K562 (cell line): ENCODE results near the gene SPATA33. TPM values are rescaled to one million over a fixed set of nuclear protein-coding genes. Genes with fewer than 3 reads are reported as not detected.

Source experiments
- JUND ChIP-seq, 2 experiments: IDR thresholded peaks; 2 replicates in 1 of 2; 3 replicates in 1 of 2; pipeline ENCODE4 v1.6.1; 2011; ENCODE audit warnings: borderline replicate concordance in 2 of 2, low read depth in 2 of 2, low read length in 2 of 2, improper control_type of control experiment in 1 of 2, missing biosample characterization in 1 of 2, missing genetic modification characterization in 1 of 2, missing genetic modification reagents in 1 of 2
- POLR2H ChIP-seq: IDR thresholded peaks from 2 replicates; pipeline ENCODE4 v1.6.1; 2016; ENCODE audit warnings: missing genetic modification characterization, low read depth, mild to moderate bottlenecking, control low read depth, missing compliant biosample characterization, moderate library complexity
- SOX6 ChIP-seq: fragments of 450-650 bp; IDR thresholded peaks from 2 replicates; pipeline ENCODE4 v1.6.1; 2014; ENCODE audit warnings: mild to moderate bottlenecking
- ZFP1 ChIP-seq: fragments of 450-650 bp; formaldehyde crosslinking; IDR thresholded peaks from 2 replicates; pipeline ENCODE4 v1.4.0; 2020; ENCODE audit warnings: mild to moderate bottlenecking, mixed read lengths
- ZNF217 ChIP-seq: sonication (generic); formaldehyde crosslinking; IDR thresholded peaks from 2 replicates; pipeline ENCODE4 v1.8.0; 2022; ENCODE audit warnings: mild to moderate bottlenecking, missing genetic modification reagents
- ZNF445 ChIP-seq: fragments of 250-450 bp; sonication (Bioruptor Pico); IDR thresholded peaks from 2 replicates; pipeline ENCODE4 v1.4.0; 2020; ENCODE audit warnings: low read depth, mild to moderate bottlenecking, moderate library complexity
- polyA plus RNA-seq, 8 experiments: library from polyadenylated mRNA; depleted of rRNA in 4 of 8; stranded (reverse) in 5 of 8; unstranded in 3 of 8; fragments of >200 nt; fragmentation: Nextera tagmentation in 2 of 8; fragmentation: Illumina TruSeq in 1 of 8; extraction: Ambion mirVana in 2 of 8; extraction: Trizol in 1 of 8; gene quantifications; 2 replicates each; pipeline versions ENCODE4 v1.2.1 to v1.2.3, GENCODE V29; 2011 to 2014; ENCODE audit warnings: inconsistent platforms in 1 of 8, missing spikeins in 1 of 8
- total RNA-seq, 7 experiments: library from RNA; depleted of rRNA in 6 of 7; stranded (reverse); fragments of >200 nt in 6 of 7; fragmentation: Illumina TruSeq in 2 of 7; extraction: Trizol in 2 of 7; gene quantifications; 2 replicates each; pipeline versions ENCODE4 v1.2.1 to v1.2.3, GENCODE V29; 2011 to 2021; ENCODE audit warnings: low replicate concordance in 1 of 7
- TF ChIP-seq, protein P1 (sequence below), 2 experiments: fragments of 450-650 bp; IDR thresholded peaks; 2 replicates each; pipeline ENCODE4 v1.6.1; 2016; ENCODE audit warnings: mild to moderate bottlenecking in 2 of 2, borderline replicate concordance in 1 of 2, low read depth in 1 of 2, moderate library complexity in 1 of 2
- TF ChIP-seq, protein P2 (sequence below): fragments of 250-450 bp; sonication (Bioruptor Pico); IDR thresholded peaks from 2 replicates; pipeline ENCODE4 v1.4.0; 2020; ENCODE audit warnings: borderline replicate concordance
- TF ChIP-seq, protein P3 (sequence below): sonication (generic); formaldehyde crosslinking; IDR thresholded peaks from 2 replicates; pipeline ENCODE4 v1.8.0; 2022; ENCODE audit warnings: missing genetic modification reagents, mild to moderate bottlenecking, borderline replicate concordance
- TF ChIP-seq, protein P4 (sequence below): sonication (generic); formaldehyde crosslinking; IDR thresholded peaks from 2 replicates; pipeline ENCODE4 v1.8.1; 2023; ENCODE audit warnings: mild to moderate bottlenecking, missing genetic modification reagents

SPATA33 gene
- total and polyA plus RNA-seq, 9 of the 15 experiments (the other 6 are each of a cell fraction or from before 2014, with no cell fraction given) = 4.0 to 20.0 (median 11.8) TPM

DNA sequence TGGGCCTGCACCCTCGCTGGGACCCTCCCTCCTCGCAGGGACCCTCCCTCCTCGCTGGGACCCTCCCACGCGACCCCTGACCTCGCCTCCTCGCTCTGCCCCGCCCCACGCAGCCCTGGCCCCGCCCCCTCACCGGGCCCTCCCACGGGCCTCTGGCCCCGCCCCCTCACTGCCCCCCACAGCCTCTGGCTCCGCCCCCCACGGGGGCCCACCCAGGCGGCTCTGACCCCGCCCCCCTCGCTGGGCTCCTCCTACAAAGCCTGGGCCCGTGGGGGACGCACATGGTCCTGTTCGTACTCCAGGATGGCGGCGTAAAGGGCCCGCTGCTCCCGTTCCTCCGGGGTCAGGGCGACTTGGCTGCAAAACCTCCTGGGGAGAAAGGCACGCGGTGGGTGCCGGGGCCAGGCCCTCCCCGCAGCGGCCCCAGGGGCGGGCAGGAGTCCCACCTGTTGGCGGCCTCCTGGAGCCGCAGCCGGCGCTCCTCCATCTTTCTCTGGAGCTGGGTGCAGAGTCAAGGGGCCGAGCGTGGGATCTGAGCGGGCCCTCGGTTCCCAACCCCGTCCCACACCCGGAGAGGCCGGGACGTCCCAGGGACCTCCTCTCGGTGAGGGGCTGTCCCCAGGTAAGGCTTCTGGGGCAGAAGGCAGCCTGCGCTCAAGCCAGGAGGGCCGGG, 54.1 kb downstream of the SPATA33 start (continued):
- TF ChIP-seq, protein P1, sequence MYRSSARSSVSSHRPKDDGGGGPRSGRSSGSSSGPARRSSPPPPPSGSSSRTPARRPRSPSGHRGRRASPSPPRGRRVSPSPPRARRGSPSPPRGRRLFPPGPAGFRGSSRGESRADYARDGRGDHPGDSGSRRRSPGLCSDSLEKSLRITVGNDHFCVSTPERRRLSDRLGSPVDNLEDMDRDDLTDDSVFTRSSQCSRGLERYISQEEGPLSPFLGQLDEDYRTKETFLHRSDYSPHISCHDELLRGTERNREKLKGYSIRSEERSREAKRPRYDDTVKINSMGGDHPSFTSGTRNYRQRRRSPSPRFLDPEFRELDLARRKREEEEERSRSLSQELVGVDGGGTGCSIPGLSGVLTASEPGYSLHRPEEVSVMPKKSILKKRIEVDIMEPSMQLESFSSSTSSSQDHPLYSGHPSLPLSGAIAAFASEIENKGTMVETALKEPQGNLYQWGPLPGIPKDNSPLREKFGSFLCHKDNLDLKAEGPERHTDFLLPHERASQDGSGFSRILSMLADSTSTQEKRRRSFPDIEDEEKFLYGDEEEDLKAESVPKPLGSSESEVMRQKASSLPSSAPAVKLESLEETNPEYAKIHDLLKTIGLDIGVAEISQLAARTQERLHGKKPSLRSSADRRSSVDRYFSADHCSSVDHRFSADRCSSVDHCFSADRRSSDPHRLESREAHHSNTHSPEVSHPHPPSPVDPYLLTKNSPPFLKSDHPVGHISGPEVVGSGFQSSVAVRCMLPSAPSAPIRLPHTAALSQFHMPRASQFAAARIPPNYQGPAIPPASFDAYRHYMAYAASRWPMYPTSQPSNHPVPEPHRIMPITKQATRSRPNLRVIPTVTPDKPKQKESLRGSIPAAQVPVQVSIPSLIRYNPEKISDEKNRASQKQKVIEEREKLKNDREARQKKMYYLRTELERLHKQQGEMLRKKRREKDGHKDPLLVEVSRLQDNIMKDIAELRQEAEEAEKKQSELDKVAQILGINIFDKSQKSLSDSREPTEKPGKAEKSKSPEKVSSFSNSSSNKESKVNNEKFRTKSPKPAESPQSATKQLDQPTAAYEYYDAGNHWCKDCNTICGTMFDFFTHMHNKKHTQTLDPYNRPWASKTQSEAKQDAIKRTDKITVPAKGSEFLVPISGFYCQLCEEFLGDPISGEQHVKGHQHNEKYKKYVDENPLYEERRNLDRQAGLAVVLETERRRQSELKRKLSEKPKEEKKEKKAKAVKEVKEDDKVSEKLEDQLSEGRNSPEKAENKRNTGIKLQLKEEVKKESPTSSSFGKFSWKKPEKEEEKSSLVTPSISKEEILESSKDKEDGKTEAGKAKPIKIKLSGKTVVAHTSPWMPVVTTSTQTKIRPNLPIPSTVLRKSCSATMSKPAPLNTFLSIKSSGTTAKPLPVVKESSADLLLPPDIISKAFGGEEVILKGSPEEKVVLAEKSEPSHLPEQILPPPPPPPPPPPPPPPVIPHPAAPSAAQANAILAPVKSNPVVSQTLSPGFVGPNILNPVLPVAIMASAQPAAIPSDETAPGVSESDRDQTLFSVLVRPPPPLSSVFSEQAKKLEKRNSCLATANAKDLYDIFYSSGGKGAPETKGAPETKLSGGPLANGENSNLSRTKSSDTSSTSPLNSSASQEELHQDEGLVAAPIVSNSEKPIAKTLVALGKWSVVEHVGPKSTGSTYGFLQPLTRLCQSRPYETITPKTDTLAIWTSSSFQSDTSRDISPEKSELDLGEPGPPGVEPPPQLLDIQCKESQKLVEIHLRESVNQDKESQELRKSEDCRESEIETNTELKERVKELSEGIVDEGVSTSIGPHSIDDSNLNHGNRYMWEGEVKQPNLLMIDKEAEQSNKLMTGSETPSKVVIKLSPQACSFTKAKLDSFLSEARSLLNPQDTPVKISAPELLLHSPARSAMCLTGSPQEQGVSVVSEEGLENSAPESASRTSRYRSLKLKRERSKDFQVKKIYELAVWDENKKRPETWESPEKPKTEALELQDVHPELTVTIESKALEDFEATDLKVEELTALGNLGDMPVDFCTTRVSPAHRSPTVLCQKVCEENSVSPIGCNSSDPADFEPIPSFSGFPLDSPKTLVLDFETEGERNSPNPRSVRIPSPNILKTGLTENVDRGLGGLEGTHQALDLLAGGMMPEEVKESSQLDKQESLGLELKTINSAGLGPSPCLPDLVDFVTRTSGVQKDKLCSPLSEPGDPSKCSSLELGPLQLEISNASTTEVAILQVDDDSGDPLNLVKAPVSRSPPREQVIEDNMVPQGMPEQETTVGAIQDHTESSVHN (IDR thresholded peaks at IDR 0.05; ENCODE audit: borderline replicate concordance in 1 of 2, low read depth in 1 of 2) = no peak
- no peak for TF ChIP-seq ZNF445 (CRISPR knock-in tag)
- no peak for TF ChIP-seq ZNF217
- no peak for TF ChIP-seq ZFP1
- TF ChIP-seq, protein P2, sequence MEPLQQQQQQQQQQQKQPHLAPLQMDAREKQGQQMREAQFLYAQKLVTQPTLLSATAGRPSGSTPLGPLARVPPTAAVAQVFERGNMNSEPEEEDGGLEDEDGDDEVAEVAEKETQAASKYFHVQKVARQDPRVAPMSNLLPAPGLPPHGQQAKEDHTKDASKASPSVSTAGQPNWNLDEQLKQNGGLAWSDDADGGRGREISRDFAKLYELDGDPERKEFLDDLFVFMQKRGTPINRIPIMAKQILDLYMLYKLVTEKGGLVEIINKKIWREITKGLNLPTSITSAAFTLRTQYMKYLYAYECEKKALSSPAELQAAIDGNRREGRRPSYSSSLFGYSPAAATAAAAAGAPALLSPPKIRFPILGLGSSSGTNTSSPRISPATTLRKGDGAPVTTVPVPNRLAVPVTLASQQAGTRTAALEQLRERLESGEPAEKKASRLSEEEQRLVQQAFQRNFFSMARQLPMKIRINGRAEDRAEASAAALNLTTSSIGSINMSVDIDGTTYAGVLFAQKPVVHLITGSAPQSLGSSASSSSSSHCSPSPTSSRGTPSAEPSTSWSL (CRISPR knock-in tag) = no peak
- TF ChIP-seq JUND (IDR thresholded peaks at IDR 0.05; ENCODE audit: borderline replicate concordance, low read depth, low read length) = no peak
- no peak for TF ChIP-seq JUND (tag; IDR thresholded peaks at IDR 0.05; ENCODE audit: borderline replicate concordance, low read depth, low read length)
- TF ChIP-seq, protein P3, sequence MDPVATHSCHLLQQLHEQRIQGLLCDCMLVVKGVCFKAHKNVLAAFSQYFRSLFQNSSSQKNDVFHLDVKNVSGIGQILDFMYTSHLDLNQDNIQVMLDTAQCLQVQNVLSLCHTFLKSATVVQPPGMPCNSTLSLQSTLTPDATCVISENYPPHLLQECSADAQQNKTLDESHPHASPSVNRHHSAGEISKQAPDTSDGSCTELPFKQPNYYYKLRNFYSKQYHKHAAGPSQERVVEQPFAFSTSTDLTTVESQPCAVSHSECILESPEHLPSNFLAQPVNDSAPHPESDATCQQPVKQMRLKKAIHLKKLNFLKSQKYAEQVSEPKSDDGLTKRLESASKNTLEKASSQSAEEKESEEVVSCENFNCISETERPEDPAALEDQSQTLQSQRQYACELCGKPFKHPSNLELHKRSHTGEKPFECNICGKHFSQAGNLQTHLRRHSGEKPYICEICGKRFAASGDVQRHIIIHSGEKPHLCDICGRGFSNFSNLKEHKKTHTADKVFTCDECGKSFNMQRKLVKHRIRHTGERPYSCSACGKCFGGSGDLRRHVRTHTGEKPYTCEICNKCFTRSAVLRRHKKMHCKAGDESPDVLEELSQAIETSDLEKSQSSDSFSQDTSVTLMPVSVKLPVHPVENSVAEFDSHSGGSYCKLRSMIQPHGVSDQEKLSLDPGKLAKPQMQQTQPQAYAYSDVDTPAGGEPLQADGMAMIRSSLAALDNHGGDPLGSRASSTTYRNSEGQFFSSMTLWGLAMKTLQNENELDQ (CRISPR knock-in tag) = no peak
- TF ChIP-seq POLR2H = no peak
- TF ChIP-seq, protein P4, sequence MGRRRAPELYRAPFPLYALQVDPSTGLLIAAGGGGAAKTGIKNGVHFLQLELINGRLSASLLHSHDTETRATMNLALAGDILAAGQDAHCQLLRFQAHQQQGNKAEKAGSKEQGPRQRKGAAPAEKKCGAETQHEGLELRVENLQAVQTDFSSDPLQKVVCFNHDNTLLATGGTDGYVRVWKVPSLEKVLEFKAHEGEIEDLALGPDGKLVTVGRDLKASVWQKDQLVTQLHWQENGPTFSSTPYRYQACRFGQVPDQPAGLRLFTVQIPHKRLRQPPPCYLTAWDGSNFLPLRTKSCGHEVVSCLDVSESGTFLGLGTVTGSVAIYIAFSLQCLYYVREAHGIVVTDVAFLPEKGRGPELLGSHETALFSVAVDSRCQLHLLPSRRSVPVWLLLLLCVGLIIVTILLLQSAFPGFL (CRISPR knock-in tag) = no peak
- TF ChIP-seq SOX6 = no peak
